ENCODE data around the gene NEDD4L. TPM values are rescaled to one million over a fixed set of nuclear protein-coding genes. Genes with fewer than 3 reads are reported as not detected.

Gene NEDD4L
- total RNA-seq, 1 donor from 2014 or later: 55.9 TPM

DNA sequence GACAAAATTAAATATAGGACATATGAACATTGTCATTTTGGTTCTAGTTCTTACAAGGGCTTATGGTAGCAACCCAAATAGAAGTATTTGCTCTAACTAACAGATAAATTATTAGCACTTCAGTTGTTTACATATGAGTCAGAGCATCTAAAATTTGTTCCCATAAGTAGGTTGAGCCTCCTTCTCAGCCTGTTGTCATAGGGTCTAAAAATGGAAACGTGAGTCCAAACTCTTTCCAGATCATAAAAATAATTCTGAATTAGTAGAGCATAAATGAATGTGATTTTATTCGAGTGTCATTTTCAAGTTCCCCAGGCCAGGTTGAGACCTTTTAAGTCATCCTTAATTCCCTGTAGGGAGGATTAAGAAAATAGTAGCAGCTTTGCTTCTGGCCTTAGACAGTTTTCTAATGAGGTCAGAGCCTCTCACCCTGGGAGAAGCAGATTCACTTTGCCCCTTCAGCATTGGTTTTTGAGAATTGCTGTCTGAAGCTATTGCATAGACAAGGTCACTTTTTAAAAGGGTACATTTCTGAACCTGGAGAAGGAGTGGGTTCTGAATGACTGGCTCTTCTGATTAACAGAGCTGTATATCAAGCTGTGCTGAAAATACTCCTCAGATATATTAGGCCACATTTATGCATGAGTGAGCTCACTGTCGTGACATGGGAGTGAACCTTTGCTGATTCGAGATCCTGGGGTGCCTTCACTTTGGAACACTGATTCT, 164.3 kb downstream of the NEDD4L start:
- DNase-seq (ENCODE audit: missing footprints) (no peak), ATAC-seq (no peak)
- intact Hi-C loops (cut with DNase I): no loop called here

GRCh38 chr18:58209326-58209725, 165.3 kb downstream of the NEDD4L start:
- intact Hi-C loops (cut with DNase I): no loop called here
- no peak for ATAC-seq
- no peak for DNase-seq (ENCODE audit: missing footprints)

DNA sequence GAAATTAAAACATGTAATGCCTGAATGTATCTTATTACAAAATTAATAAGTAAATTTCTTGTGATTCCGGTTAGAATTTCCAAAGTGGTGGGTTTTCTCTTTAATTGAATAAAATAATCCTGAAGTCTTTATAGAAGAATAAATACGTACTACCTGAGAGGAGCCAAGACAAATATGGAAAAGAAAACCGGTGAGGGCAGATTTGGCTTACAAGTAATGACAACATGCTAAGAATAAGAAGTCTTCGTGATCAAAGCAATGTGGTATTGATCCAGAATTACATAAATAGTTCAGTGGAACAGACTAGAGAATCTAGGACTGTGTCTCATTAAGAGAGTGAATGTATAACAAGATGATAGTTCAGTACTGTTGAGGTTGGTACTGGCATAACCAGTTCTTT, 167.5 kb downstream of the NEDD4L start:
- intact Hi-C loops (cut with DNase I): no loop called here
- no peak for ATAC-seq
- no peak for DNase-seq (ENCODE audit: missing footprints)

DNA sequence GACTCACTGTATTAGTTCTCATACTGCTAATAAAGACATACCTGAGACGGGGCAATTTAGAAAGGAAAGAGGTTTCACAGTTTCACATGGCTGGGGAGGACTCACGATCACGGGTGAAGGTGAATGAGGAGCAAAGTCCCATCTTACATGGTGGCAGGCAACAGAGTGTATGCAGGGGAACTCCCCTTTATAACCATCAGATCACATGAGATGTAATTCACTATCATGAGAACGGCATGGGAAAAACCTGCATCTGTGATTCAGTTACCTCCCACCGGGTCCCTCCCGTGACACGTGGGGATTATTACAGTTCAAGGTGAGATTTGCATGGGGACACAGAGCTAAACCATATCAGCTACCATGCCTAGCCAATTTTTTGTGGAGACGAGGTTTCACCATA, 168.2 kb downstream of the NEDD4L start:
- DNase-seq (ENCODE audit: missing footprints): no peak
- intact Hi-C loops (cut with DNase I): no loop called here
- no peak for ATAC-seq

DNA sequence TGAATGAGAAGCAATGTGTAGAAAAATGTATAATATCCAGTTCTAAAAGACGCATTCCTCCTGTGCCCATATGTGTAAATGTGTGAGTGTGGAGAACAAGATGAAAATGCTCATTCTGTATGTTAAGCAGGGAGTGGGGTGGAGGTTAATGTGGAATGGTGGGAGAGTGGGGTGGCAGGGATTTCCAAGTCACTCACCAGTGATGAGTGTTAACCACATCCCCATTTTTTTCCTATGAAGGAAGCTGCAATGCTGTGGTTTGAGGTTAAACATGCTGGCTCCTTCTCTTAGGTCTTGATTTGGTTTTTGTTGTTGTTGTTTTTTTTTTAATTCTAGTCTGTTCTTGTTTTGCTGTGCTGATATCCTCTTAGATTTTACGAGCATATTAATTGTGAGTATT, 169.4 kb downstream of the NEDD4L start:
- intact Hi-C loops (cut with DNase I): no loop called here
- DNase-seq (ENCODE audit: missing footprints): no peak
- no peak for ATAC-seq

DNA sequence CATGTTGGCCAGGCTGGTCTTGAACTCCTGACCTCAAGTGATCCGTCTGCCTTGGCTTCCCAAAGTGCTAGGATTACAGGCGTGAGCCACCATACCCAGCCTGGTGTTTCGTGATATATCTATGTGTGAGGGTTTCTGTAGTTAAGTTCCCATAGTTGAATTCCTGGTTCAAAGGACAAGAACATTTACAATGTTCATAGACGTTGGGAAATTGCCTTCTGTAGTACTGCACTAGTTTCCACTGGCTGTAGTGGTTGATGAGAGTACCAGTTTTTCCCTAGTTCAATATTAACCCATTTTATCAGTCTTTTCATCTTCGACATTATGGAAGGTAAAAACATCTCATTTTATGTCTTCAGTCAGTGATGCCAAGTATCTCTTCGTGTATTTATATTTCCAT, 171.0 kb downstream of the NEDD4L start:
- DNase-seq (ENCODE audit: missing footprints) (no peak), ATAC-seq (no peak)
- intact Hi-C loops (cut with DNase I): no loop called here

- intact Hi-C loops (cut with DNase I): no loop called here
- no peak for ATAC-seq
Observed at GRCh38 chr18:58216071-58216481, 172.1 kb downstream of the NEDD4L start.

GRCh38 chr18:58217052-58217451, 173.0 kb downstream of the NEDD4L start:
- DNase-seq (ENCODE audit: missing footprints): no peak
- intact Hi-C loops (cut with DNase I): no loop called here
- no peak for ATAC-seq

More at GRCh38 chr18:58216071-58216481, 172.1 kb downstream of the NEDD4L start:
- no peak for DNase-seq (ENCODE audit: missing footprints)

- ATAC-seq: no peak
- intact Hi-C loops (cut with DNase I): no loop called here
- DNase-seq (ENCODE audit: missing footprints): no peak
Observed at GRCh38 chr18:58218117-58218516, 174.1 kb downstream of the NEDD4L start.

DNA sequence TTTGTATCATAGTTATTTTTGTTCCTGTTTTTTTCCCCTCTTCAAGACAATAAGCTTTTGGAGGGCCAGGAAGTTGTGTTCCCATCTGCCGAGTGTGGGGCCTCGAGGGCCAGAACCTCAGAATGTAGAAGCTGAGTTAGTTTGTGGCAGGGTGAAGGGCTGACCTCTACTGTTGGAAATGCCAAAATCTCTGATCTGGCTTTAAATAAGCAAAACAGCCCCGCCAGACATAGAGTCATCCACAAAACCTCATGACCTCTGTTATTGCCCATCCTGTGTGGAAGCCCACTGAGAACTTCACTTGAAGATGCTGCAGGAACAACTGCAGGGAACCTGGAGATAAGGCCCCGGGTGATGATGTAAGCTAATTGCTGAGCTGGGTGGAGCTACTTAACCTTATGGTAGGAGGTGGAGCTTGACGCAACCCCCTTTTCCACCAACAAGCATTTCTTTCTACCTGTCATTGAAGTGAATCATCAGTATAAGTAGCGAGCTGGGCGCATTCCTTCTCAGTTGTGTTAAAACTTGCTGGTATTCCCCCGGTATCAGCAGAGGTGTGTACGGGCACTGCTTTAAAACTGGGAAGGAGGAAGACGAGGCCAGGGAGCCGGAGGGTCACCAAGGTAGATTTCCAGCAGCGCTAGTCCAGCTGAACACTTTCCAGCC, 177.2 kb downstream of the NEDD4L start:
- DNase-seq (ENCODE audit: missing footprints): no peak
- ATAC-seq: no peak
- intact Hi-C loops (cut with DNase I): no loop called here

- ATAC-seq (no peak), DNase-seq (ENCODE audit: missing footprints) (no peak)
- intact Hi-C loops (cut with DNase I): no loop called here
Observed at GRCh38 chr18:58222432-58223125, 178.6 kb downstream of the NEDD4L start.

DNA sequence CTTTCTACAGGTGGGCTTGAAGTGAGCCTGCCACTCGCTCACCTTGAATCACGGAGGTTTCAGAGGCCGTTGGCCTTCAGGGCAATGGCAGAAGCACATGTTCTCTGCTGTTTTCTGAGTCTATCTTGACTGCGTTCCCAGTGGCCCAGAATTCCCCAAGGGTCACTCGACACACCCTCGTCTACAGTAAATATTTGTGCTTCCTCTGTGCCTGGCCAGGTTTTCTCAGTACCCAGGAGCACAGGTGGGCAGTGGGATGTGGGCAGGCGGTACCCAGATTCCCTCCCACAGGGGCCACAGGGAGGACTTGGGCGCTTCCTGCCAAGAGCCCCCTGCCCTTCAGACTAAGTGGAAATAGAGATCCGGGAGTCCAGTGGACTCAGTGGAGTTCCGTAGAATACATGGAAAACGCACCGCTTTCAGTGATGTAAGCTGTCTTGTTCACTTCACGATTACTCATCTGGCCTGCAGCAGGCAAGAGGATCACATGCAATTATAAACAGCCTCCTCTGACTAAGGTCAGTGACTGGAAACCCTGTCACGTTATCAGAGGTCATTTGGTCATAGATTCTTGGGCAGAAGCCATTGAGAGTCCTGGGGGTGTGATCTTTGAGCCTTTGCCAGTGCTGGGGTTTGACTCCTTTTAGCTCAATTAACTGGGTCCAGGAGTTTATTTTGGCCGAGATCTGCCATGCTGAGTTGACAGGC, 179.8 kb downstream of the NEDD4L start:
- DNase-seq (ENCODE audit: missing footprints): no peak
- peak; percentile 81 for ATAC-seq
- intact Hi-C loops (cut with DNase I): no loop called here

DNA sequence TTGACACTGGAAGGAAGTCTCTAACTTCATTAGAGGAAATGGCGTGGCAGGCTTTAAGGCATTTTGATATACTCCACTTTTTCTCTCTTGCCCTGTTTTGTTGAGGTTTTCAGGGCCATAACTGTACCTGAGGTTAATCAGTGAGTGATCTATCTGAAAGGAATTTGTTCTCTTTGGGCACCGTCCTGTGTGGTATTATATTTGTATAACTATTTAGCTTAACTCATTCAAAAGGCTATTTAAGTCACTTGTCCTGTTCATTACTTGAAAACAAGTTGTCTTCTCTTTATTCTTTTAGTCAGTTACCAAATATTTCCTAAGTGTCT, 180.4 kb downstream of the NEDD4L start:
- no peak for ATAC-seq
- intact Hi-C loops (cut with DNase I): no loop called here
- DNase-seq (ENCODE audit: missing footprints): no peak

DNA sequence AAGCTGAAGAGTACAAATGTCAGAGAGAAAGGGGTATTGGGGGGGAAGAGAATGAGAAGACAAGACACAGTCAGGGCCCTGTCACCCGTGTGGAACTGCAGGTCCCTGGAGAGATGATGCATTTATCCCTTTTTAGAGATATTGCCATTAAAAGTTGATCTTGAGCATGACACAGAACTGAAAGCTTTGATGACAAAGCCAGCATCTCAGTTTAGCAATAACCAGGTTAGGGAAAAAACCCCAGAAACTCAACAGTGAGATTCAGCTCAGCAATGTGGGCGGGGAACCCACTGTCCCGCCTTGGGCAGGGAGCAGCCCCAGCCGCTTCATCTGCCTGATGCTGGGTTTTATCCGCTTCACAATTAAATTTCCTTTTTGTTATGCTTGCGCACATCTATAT, 181.1 kb downstream of the NEDD4L start:
- peak; percentile 48 for DNase-seq (ENCODE audit: missing footprints)
- ATAC-seq: no peak
- intact Hi-C loops (cut with DNase I): no loop called here

GRCh38 chr18:58226429-58226828, 182.4 kb downstream of the NEDD4L start:
- ATAC-seq: no peak
- intact Hi-C loops (cut with DNase I): no loop called here
- DNase-seq (ENCODE audit: missing footprints): no peak

- DNase-seq (ENCODE audit: missing footprints): no peak
- no peak for ATAC-seq
- intact Hi-C loops (cut with DNase I): no loop called here
Observed at GRCh38 chr18:58227361-58227930, 183.4 kb downstream of the NEDD4L start.

- DNase-seq (ENCODE audit: missing footprints): peak; percentile 27
- intact Hi-C loops (cut with DNase I): no loop called here
- peak; percentile 37 for ATAC-seq
Observed at GRCh38 chr18:58228176-58228575, 184.2 kb downstream of the NEDD4L start.

GRCh38 chr18:58228762-58229161, 184.7 kb downstream of the NEDD4L start:
- ATAC-seq: no peak
- intact Hi-C loops (cut with DNase I): no loop called here
- DNase-seq (ENCODE audit: missing footprints): peak; percentile 14

DNA sequence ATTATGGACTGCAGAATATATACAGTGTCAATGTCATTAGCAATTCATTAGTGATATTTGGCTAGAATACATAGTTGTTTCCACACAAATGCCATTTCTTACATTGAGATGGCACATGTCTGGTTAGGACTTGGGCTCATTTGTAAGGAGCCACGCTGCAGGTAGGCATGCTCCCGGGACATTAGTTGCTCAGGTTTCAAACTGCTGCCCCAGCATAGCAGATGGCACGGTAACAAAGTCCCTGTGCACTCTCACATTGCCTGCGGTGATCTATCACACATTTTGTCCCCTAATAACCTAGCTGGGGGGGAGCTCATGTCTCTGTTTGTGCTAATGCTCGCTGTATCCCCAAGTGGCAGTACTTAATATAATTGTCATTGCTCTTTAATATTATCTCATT, 185.1 kb downstream of the NEDD4L start:
- ATAC-seq (no peak), DNase-seq (ENCODE audit: missing footprints) (no peak)
- intact Hi-C loops (cut with DNase I): no loop called here

All from Right ventricle myocardium inferior (tissue), 1 donor.